Endodermal cell (in vitro differentiated cells): ENCODE measurements around the gene CD2. TPM values are rescaled to one million over a fixed set of nuclear protein-coding genes. Genes with fewer than 3 reads are reported as not detected.
"Not testable (repeated sequence)": the region's sequence is repeated elsewhere in the genome, so short reads cannot be mapped to it uniquely, and the experiment has no call there.

ENCODE experiments used
- DNase-seq: peaks from one replicate; pipeline ENCODE4 v3.0.0-alpha.2; 2017
- H3K27ac ChIP-seq: 2 replicates; pipeline ENCODE4 v1.5.1; 2013; ENCODE audit warnings: mild to moderate bottlenecking, low read depth, low read length, moderate library complexity
- H3K27me3 ChIP-seq: 2 replicates; pipeline ENCODE4 v1.6.1; 2013; ENCODE audit warnings: mild to moderate bottlenecking, low read length, moderate library complexity; ENCODE audit not compliant: insufficient read depth, control insufficient read depth, poor library complexity, severe bottlenecking
- H3K36me3 ChIP-seq: 2 replicates; pipeline ENCODE4 v1.7.0; 2013; ENCODE audit warnings: mild to moderate bottlenecking, low read length, moderate library complexity; ENCODE audit not compliant: control insufficient read depth, insufficient read depth
- H3K4me1 ChIP-seq: one replicate; pipeline ENCODE4 v1.7.0; 2013; ENCODE audit warnings: low read length; ENCODE audit not compliant: control insufficient read depth, insufficient read depth
- H3K4me3 ChIP-seq: 2 replicates; pipeline ENCODE4 v1.5.1; 2013; ENCODE audit warnings: mild to moderate bottlenecking, low read length, moderate library complexity
- H3K9ac ChIP-seq: 2 replicates; pipeline ENCODE4 v1.6.1; 2013; ENCODE audit warnings: mild to moderate bottlenecking, low read length, moderate library complexity; ENCODE audit not compliant: poor library complexity, severe bottlenecking; ENCODE audit errors: extremely low read depth
- H3K9me3 ChIP-seq: 2 replicates; pipeline ENCODE4 v1.6.1; 2013; ENCODE audit warnings: mild to moderate bottlenecking, low read length, moderate library complexity; ENCODE audit not compliant: control insufficient read depth
- H3K27ac Mint-ChIP-seq: 2 replicates; pipeline ENCODE4 v1.8.0; 2020; ENCODE audit warnings: mixed read lengths
- H3K27me3 Mint-ChIP-seq: 2 replicates; pipeline ENCODE4 v1.8.0; 2021; ENCODE audit warnings: mild to moderate bottlenecking, mixed read lengths; ENCODE audit not compliant: insufficient read depth
- H3K36me3 Mint-ChIP-seq: 2 replicates; pipeline ENCODE4 v1.8.0; 2020; ENCODE audit warnings: low read depth, mixed read lengths
- H3K4me1 Mint-ChIP-seq: 2 replicates; pipeline ENCODE4 v1.8.0; 2020; ENCODE audit warnings: mixed read lengths
- H3K4me3 Mint-ChIP-seq: 2 replicates; pipeline ENCODE4 v1.8.0; 2020; ENCODE audit warnings: mild to moderate bottlenecking, moderate library complexity, mixed read lengths
- H3K9me3 Mint-ChIP-seq: 2 replicates; pipeline ENCODE4 v1.8.0; 2020; ENCODE audit warnings: mild to moderate bottlenecking, mixed read lengths
- CTCF ChIP-seq: fragments of 200-600 bp; sonication (generic); conservative IDR thresholded peaks from 2 replicates; pipeline ENCODE4 v1.5.0; 2021; ENCODE audit warnings: antibody characterized with exemption, mild to moderate bottlenecking
- WGBS, 2 experiments: methylation state at CpG; one replicate each; pipeline versions ENCODE4 v1.1.5 to v1.1.7; 2013; ENCODE audit warnings: missing lambda C conversion rate in 2 of 2, mixed read lengths in 1 of 2; ENCODE audit not compliant: insufficient coverage in 1 of 2, insufficient read length in 1 of 2; 5-methylcytosine and 5-hydroxymethylcytosine counted together
- total RNA-seq, 2 donors: library from RNA; stranded (reverse); fragmentation: NEBNext Ultra II Directional in 1 of 2; extraction: Animal tissue kit (Norgen Biotek cat#: 25700) in 1 of 2; gene quantifications; 2 replicates in 1 of 2; 3 replicates in 1 of 2; pipeline ENCODE4 v1.2.1, GENCODE V29; 2021

CD2 gene
- total RNA-seq, 2 donors from 2014 or later, result not detected

GRCh38 chr1:116753312-116753711, 918 bp upstream of the CD2 start:
- Histone ChIP-seq H3K36me3 (no peaks in the 10 kb centered on the region), H3K4me3 (no peak overlapping the region), H3K27me3 (no peaks in the 10 kb centered on the region), H3K27ac (no peak overlapping the region), H3K4me1 (no peaks in the 10 kb centered on the region), H3K9me3 (peaks cover 17% of the 10 kb centered on the region), H3K9ac (no peak overlapping the region)
- Mint-ChIP-seq H3K27me3 (no peaks in the 10 kb centered on the region), H3K36me3 (no peaks in the 10 kb centered on the region), H3K4me1 (peaks cover 4% of the 10 kb centered on the region), H3K4me3 (no peak overlapping the region), H3K9me3 (peaks cover 12% of the 10 kb centered on the region), H3K27ac (no peak overlapping the region)
- no peak for TF ChIP-seq CTCF
- 79 to 94% methylated on average over 3 of the region's 3 CpGs for WGBS, 2 experiments
- DNase-seq, result no peak

GRCh38 chr1:116755066-116755465, 836 bp downstream of the CD2 start:
- Histone ChIP-seq H3K9me3 (no peaks in the 10 kb centered on the region), H3K4me1 (no peaks in the 10 kb centered on the region), H3K36me3 (no peaks in the 10 kb centered on the region), H3K4me3 (no peak overlapping the region), H3K27ac (no peak overlapping the region), H3K27me3 (no peaks in the 10 kb centered on the region), H3K9ac (no peak overlapping the region)
- H3K27ac Mint-ChIP-seq, result no peak overlapping the region
- DNase-seq, result no peak
- no peaks in the 10 kb centered on the region for H3K9me3 Mint-ChIP-seq
- TF ChIP-seq CTCF, result no peak
- 92 to 100% methylated on average over 7 to 8 of the region's 8 CpGs for WGBS, 2 experiments
- H3K4me1 Mint-ChIP-seq, result peaks cover 4% of the 10 kb centered on the region
- H3K36me3 Mint-ChIP-seq, result no peaks in the 10 kb centered on the region
- H3K4me3 Mint-ChIP-seq, result no peak overlapping the region
- H3K27me3 Mint-ChIP-seq, result no peaks in the 10 kb centered on the region

GRCh38 chr1:116755681-116756080, 1.5 kb downstream of the CD2 start:
- H3K27me3 Mint-ChIP-seq, result no peaks in the 10 kb centered on the region
- no peaks in the 10 kb centered on the region for H3K9me3 ChIP-seq
- DNase-seq, result no peak
- no peaks in the 10 kb centered on the region for H3K4me1 ChIP-seq
- H3K4me3 Mint-ChIP-seq, result no peak overlapping the region
- no peak overlapping the region for H3K4me3 ChIP-seq
- no peak overlapping the region for H3K27ac ChIP-seq
- TF ChIP-seq CTCF, result no peak
- H3K9me3 Mint-ChIP-seq, result no peaks in the 10 kb centered on the region
- no peaks in the 10 kb centered on the region for H3K27me3 ChIP-seq
- H3K4me1 Mint-ChIP-seq, result peaks cover 4% of the 10 kb centered on the region
- no peak overlapping the region for H3K9ac ChIP-seq
- 90 to 91% methylated on average over 4 of the region's 4 CpGs for WGBS, 2 experiments
- H3K27ac Mint-ChIP-seq, result no peak overlapping the region
- no peaks in the 10 kb centered on the region for H3K36me3 Mint-ChIP-seq
- H3K36me3 ChIP-seq, result no peaks in the 10 kb centered on the region

- not testable (repeated sequence) for H3K4me1 Mint-ChIP-seq, H3K4me3 ChIP-seq, H3K4me3 Mint-ChIP-seq, H3K27me3 ChIP-seq, H3K36me3 Mint-ChIP-seq, H3K27ac ChIP-seq, H3K27me3 Mint-ChIP-seq, H3K9me3 Mint-ChIP-seq, H3K36me3 ChIP-seq, H3K4me1 ChIP-seq, DNase-seq, H3K9me3 ChIP-seq, H3K9ac ChIP-seq, H3K27ac Mint-ChIP-seq
- 95 to 100% methylated on average over 4 to 7 of the region's 8 CpGs for WGBS, 2 experiments
Observed at GRCh38 chr1:116756092-116756491, 1.9 kb downstream of the CD2 start.

GRCh38 chr1:116758456-116758815, 4.2 kb downstream of the CD2 start:
- not testable (repeated sequence) for H3K36me3 ChIP-seq, H3K4me3 Mint-ChIP-seq, DNase-seq, H3K4me1 ChIP-seq, H3K27ac Mint-ChIP-seq, H3K4me3 ChIP-seq, H3K27ac ChIP-seq, H3K36me3 Mint-ChIP-seq, H3K9me3 ChIP-seq, H3K4me1 Mint-ChIP-seq, H3K9ac ChIP-seq, H3K9me3 Mint-ChIP-seq, H3K27me3 Mint-ChIP-seq, H3K27me3 ChIP-seq
- WGBS, 2 experiments, result 87 to 97% methylated on average over 2 to 4 of the region's 5 CpGs
